Measurements from ENCODE around the gene CPVL.
A peak's percentile ranks its signal among the peaks of the same experiment; 100 is the strongest.

CPVL gene

DNA sequence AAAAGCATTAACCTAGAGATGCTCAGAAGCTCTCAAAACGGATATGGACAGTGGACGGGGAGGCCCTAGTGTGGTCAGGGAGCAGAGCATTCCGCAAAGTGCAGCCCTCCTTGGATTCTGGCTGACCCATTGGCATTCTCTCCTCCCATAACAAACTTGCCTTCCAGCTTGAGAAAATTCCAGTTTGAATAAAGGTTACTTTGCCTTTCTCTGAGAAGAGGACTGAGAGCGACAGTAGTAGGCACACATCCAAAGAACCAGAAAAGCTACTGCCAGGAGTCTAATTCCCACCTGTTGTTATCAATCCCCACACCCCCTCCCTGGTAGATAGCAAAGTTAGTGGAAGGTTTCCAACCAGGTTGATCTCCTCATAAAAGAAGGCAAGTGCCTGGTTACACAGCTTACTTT is 103.5 kb downstream of the CPVL start:
- no peak for ATAC-seq
- no peak overlapping the region for H3K27ac Mint-ChIP-seq
- H3K4me1 Mint-ChIP-seq: no peaks in the 10 kb centered on the region
- H3K27me3 Mint-ChIP-seq: peaks cover 7% of the 10 kb centered on the region
- DNase-seq: no peak
- H3K36me3 Mint-ChIP-seq (ENCODE audit: low read depth): no peaks in the 10 kb centered on the region
- H3K9me3 Mint-ChIP-seq: no peaks in the 10 kb centered on the region
- H3K4me3 Mint-ChIP-seq: no peak overlapping the region

DNA sequence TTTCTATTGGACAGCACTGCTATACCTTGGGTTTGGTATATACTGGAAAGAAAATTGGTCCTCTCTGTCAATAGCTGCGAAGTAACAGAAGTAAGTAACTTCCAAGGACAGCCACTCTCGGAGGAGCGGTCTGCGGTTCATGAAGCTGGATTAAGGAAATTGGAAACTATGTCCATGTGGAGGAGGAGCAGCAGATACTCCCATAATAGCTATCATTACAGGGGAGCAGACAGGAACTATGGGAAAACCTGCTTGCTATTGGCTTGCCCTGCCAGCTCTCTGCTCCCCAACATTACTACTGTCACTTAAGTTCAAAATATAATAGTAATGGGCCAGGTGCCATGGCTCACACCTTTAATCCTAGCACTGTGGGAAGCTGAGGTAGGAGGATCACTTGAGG is 104.3 kb downstream of the CPVL start:
- no peaks in the 10 kb centered on the region for H3K36me3 Mint-ChIP-seq (ENCODE audit: low read depth)
- no peak overlapping the region for H3K4me3 Mint-ChIP-seq
- no peaks in the 10 kb centered on the region for H3K9me3 Mint-ChIP-seq
- DNase-seq (no peak), ATAC-seq (no peak)
- peaks cover 7% of the 10 kb centered on the region for H3K27me3 Mint-ChIP-seq
- no peaks in the 10 kb centered on the region for H3K4me1 Mint-ChIP-seq
- H3K27ac Mint-ChIP-seq: no peak overlapping the region

DNA sequence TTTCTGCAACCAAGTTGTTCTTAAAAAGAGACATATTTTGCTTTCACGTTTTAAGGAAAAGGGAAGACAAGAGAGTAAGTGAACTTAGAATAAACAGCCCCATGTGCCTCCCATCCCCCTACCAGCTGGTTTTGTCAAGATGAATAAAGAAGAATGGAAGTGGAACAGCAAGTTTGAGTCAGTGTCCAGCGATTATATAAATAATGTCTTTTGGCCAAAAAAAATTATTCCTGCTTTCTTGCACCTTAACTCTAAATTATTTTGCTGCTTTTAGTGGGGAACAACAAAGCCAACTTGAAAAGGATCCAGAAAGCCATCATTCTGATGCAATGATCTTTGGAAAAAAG is 105.8 kb downstream of the CPVL start:
- Mint-ChIP-seq H3K27ac (no peak overlapping the region), H3K36me3 (ENCODE audit: low read depth) (no peaks in the 10 kb centered on the region), H3K4me1 (peaks cover 6% of the 10 kb centered on the region), H3K27me3 (peaks cover 8% of the 10 kb centered on the region), H3K9me3 (no peaks in the 10 kb centered on the region), H3K4me3 (no peak overlapping the region)
- DNase-seq: no peak
- no peak for ATAC-seq

DNA sequence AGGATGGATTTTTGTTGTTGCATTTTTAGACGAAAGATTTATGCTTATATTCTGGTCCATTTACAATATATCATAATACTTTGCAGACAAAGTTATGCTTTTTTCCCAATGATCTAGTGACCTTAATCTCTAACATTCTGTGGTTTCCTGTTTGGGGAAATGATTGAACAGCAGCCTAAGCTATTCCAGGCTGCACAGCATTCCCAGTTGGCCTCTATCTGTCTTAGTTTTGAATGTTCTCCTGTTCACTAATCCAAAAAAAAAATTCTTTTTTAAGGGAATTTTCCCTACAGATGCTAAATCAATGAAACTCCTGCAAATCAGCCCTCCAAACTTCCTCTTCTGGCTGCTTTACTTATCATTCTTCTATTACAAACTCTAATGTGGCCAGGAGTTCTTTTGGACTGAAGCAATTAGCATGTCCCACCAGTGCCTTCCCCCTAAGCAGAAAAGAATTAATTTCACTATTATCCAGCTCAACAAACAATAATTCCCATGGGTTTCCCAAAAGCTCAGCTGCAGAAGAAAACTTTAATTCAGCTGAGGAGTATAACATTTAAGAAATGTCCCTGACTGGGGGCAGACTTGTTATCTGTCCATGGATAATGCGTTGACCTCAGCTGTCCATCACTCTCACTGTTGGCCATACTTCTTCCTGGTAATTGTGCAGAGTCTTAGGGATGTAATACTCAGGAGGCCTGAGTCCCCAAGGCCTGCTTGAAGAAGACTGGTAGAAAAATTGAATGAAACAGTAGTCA is 106.3 kb downstream of the CPVL start:
- no peaks in the 10 kb centered on the region for H3K9me3 Mint-ChIP-seq
- H3K36me3 Mint-ChIP-seq (ENCODE audit: low read depth): no peaks in the 10 kb centered on the region
- no peak overlapping the region for H3K27ac Mint-ChIP-seq
- DNase-seq (no peak), ATAC-seq (no peak)
- peaks cover 11% of the 10 kb centered on the region for H3K4me1 Mint-ChIP-seq
- no peak overlapping the region for H3K4me3 Mint-ChIP-seq
- peaks cover 8% of the 10 kb centered on the region for H3K27me3 Mint-ChIP-seq

DNA sequence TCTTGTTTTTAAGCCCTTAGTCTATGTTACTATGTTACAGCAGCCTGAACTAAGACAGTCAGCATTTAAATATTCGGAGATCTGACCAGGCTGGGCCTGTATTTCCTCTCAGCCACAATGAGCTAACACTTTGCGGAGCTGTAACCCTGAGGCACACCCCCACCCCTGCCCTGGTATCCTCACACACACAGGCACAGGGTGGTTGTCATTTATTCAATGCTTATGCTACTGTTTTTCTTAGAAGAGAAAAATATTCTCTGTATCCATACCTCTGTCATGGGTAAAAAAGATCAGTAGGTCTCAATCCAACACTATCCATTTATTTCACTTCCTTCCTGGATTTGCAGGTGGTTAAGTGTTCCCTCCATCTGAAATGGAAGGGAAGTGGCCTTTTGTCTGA is 107.9 kb downstream of the CPVL start:
- Mint-ChIP-seq H3K4me1 (peaks cover 11% of the 10 kb centered on the region), H3K27ac (no peak overlapping the region), H3K27me3 (peaks cover 6% of the 10 kb centered on the region), H3K4me3 (no peak overlapping the region), H3K36me3 (ENCODE audit: low read depth) (no peaks in the 10 kb centered on the region), H3K9me3 (no peaks in the 10 kb centered on the region)
- no peak for ATAC-seq
- no peak for DNase-seq

DNA sequence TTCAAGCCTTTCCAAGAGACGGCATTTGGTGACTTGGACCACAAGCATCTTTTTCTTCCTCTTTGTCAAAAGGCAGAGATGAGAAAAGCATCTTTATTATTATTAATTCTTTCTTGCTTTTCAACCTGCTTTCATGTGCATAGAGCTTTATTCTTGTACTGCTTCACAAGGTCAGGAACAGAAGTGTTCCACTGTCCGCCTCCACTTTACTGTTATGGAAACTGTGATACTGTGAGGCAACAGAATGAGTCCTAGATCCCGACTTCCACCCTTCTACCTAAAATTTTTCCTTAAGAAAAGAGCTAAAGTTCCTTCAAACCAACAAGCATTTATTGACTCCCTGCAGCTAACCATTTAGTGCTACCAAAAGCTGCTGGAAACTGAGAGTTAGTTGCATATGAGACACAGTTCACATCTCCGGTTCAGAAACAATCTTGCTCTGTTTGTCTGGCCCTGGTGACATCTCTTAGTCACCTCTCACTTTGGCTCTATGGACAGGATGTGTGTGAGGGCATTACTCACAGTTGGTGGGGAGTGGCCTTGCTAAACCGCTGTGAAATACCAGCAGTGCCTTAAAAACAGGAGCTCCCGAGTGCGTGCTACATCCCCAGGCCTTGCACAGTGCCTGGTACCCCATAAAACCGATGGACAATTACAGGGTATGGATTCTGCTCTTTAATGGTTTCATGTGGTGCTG is 111.1 kb downstream of the CPVL start:
- Mint-ChIP-seq H3K27ac (no peak overlapping the region), H3K36me3 (ENCODE audit: low read depth) (no peaks in the 10 kb centered on the region), H3K4me3 (no peak overlapping the region), H3K9me3 (no peaks in the 10 kb centered on the region), H3K4me1 (peaks cover 11% of the 10 kb centered on the region), H3K27me3 (peaks cover 3% of the 10 kb centered on the region)
- DNase-seq (peak; percentile 4), ATAC-seq (peak; percentile 89)

DNA sequence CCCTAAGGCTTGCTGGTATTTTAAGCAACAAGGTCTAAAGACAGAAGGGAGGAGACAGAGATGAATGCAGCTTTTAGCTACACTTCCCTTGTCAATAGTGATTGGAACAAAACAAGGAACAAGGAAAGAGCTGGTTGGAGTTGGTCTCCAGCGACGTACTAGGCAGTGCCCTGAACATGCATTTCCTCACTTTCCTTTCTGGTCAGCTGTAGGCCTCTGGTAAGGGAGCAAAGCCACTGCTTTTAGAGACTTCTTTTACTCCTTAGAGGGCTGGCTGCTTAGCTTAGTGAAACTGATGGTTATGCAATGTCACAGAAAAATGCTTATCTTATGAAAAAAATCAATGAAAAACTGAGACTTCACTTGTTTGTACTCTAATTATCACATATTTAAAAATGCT is 112.8 kb downstream of the CPVL start:
- no peak overlapping the region for H3K4me3 Mint-ChIP-seq
- no peak for DNase-seq
- H3K36me3 Mint-ChIP-seq (ENCODE audit: low read depth): no peaks in the 10 kb centered on the region
- ATAC-seq: no peak
- no peak overlapping the region for H3K27ac Mint-ChIP-seq
- peaks cover 11% of the 10 kb centered on the region for H3K4me1 Mint-ChIP-seq
- H3K9me3 Mint-ChIP-seq: peaks cover 4% of the 10 kb centered on the region
- H3K27me3 Mint-ChIP-seq: peaks cover 3% of the 10 kb centered on the region

DNA sequence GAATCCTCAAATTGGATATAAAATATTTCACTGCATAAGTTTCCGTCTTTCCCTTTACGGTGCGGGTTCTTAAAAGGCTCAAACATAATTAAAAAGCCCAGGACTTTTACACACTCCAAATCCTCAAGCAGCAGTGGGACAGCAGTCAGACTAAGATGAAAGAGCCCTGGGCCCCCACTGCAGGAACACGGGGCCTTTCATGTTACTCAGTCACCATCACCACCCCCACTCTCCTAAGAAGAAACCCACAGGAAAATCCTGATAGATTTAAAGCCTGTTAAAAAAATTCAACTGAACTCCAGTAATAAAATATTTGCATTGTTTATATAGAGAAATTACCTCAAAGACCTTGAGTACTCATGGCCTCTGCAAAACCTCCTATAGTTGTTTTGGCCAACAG is 114.2 kb downstream of the CPVL start:
- no peak for DNase-seq
- ATAC-seq: no peak
- Mint-ChIP-seq H3K27ac (no peak overlapping the region), H3K36me3 (ENCODE audit: low read depth) (no peaks in the 10 kb centered on the region), H3K4me1 (peaks cover 11% of the 10 kb centered on the region), H3K9me3 (peaks cover 10% of the 10 kb centered on the region), H3K4me3 (no peak overlapping the region), H3K27me3 (peaks cover 3% of the 10 kb centered on the region)

DNA sequence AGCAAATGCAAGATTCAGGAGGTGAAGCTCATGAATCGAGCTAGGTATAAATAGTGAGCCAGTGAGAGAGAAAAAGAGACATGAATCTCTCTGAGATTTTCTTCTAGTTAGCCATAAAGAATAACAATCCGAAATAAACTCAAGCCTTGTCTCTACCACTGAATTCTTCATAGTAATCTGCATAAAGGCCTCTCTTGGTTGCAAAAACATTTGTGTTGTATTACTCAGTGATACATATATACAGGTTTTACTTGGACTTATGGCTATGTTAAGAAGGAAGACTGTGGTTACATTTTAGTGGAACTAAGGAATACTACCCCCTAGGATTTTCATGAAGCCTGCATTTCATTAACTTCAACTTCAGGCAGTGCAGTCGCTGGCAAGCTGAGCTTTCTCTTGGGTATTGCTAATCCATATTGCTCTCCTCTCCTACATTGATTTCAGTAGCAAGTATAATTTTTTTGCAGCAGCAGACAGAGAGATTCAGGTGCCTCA is 115.5 kb downstream of the CPVL start:
- peaks cover 7% of the 10 kb centered on the region for H3K4me1 Mint-ChIP-seq
- peaks cover under 1% of the 10 kb centered on the region for H3K27me3 Mint-ChIP-seq
- no peak for DNase-seq
- no peaks in the 10 kb centered on the region for H3K36me3 Mint-ChIP-seq (ENCODE audit: low read depth)
- peaks cover 23% of the 10 kb centered on the region for H3K9me3 Mint-ChIP-seq
- H3K27ac Mint-ChIP-seq: no peak overlapping the region
- no peak overlapping the region for H3K4me3 Mint-ChIP-seq
- no peak for ATAC-seq

DNA sequence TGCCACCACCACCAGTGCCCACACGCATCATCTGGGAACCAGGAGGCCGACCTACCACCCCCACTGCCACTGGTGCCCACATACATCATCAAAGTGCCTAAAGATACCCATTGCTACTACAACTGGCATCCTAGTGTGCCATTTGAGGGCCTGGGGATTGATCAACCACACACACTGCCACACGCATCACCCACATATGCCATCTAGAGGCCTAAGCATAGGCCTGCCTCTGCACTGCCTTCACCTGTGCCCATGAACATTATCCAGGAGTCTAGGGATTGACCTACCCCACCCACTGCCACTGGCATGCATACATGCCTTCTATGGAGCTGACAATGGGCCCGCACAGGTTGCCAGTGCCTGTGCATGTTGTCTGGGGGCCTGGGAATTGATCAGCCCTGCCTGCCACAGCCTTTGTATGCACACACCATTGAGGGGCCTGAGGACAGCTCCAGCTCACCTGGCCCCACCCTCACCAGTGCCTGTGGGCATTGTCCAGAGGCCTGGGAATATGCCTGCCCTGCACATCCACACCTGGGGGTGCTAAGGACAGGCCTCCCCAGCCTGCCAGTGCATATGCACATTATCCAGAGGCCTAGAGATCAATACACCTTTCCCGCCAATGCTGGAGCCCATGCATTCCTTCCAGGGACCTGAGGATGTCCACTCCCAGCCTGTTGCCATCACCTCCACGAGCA is 123.9 kb downstream of the CPVL start:
- DNase-seq (no peak), ATAC-seq (no peak)
- no peak overlapping the region for H3K4me3 Mint-ChIP-seq
- no peak overlapping the region for H3K27ac Mint-ChIP-seq
- peaks cover 44% of the 10 kb centered on the region for H3K9me3 Mint-ChIP-seq
- no peaks in the 10 kb centered on the region for H3K36me3 Mint-ChIP-seq (ENCODE audit: low read depth)
- no peaks in the 10 kb centered on the region for H3K4me1 Mint-ChIP-seq
- H3K27me3 Mint-ChIP-seq: peaks cover 3% of the 10 kb centered on the region

DNA sequence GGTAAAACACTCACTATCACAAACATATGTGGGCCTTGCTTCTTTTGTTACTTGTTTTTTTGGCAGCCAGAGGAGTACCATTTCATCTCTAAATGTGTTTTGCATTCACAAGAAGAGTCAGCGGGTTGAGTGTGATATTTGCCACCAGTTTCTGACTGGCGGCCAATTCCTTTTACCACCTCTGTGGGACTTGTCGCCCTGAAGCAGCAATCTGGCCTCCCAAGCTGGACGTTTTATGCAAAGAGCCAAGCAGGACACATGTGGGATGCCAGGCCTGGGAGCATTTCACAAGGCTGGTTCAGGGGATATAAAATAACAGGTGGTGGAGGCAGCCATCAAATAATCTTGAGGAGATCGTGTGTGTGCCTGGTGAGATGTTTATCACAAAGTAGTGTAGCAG is 126.4 kb downstream of the CPVL start:
- no peak overlapping the region for H3K4me3 Mint-ChIP-seq
- peaks cover 3% of the 10 kb centered on the region for H3K27me3 Mint-ChIP-seq
- H3K27ac Mint-ChIP-seq: no peak overlapping the region
- ATAC-seq (no peak), DNase-seq (no peak)
- H3K4me1 Mint-ChIP-seq: no peaks in the 10 kb centered on the region
- no peaks in the 10 kb centered on the region for H3K36me3 Mint-ChIP-seq (ENCODE audit: low read depth)
- peaks cover 24% of the 10 kb centered on the region for H3K9me3 Mint-ChIP-seq

DNA sequence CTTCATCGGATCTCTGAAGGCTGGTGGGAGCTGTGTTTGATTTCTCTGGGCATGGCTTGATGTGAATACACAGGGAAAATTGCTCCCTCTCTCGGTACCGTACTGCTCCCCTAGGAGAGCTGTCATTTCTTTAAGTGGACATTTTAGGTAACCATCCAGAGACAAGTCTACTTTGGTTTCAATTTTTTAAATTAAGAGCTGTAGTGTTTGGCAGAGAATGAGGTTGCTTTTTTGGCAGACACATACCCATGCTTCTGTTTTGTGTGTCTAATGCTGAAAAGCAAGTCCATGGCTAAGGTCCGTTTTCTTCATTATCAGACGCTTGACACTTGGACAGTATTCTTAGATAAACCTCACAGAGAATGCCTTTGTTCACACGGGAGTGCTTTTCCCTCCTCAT is 127.0 kb downstream of the CPVL start:
- no peak for DNase-seq
- Mint-ChIP-seq H3K4me3 (no peak overlapping the region), H3K4me1 (no peaks in the 10 kb centered on the region), H3K36me3 (ENCODE audit: low read depth) (no peaks in the 10 kb centered on the region), H3K9me3 (peaks cover 18% of the 10 kb centered on the region), H3K27me3 (peaks cover 3% of the 10 kb centered on the region), H3K27ac (no peak overlapping the region)
- ATAC-seq: no peak

DNA sequence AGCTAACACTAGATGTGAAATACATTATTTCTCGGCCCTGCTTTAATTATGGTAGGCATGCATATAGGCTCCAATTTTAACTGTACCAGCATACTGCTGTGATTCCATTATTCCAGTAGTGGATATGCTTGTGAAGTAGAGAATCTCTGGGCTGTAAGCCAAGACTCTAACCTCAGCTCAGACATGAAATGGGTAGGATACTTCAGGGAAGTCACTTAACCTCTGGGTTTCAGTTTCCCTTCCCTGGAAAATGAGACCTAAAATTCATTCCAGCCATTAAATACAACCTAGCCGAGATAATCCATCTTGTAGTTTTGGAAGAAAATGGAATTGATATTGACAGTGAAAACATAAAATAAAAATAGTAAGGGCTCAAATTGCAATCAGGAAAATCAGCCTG is 128.6 kb downstream of the CPVL start:
- Mint-ChIP-seq H3K27ac (no peak overlapping the region), H3K4me1 (no peaks in the 10 kb centered on the region), H3K27me3 (peaks cover 3% of the 10 kb centered on the region), H3K9me3 (peaks cover 9% of the 10 kb centered on the region), H3K4me3 (no peak overlapping the region), H3K36me3 (ENCODE audit: low read depth) (no peaks in the 10 kb centered on the region)
- no peak for DNase-seq
- ATAC-seq: no peak

DNA sequence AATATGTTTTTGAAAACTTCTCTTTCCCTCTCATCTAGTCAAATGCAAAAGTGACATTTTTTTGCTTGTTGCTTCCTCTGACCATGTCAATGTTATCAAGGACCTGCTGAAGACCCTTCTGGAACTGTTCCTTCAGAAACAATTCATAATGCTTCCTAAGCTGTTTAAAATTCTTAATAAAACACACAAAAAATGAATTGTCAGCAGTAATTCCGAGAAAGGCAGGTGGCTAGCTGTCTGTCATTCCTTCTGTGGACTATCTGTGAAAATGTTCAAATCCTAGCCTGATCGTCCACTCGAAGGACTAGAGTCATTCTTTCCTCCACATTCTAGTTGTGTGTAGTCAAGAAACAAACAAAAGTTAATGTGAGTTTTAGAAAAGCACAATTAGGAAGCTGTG is 131.6 kb downstream of the CPVL start:
- no peak overlapping the region for H3K27ac Mint-ChIP-seq
- H3K36me3 Mint-ChIP-seq (ENCODE audit: low read depth): no peaks in the 10 kb centered on the region
- H3K9me3 Mint-ChIP-seq: peaks cover 5% of the 10 kb centered on the region
- ATAC-seq: no peak
- DNase-seq: no peak
- H3K4me1 Mint-ChIP-seq: no peaks in the 10 kb centered on the region
- no peaks in the 10 kb centered on the region for H3K27me3 Mint-ChIP-seq
- H3K4me3 Mint-ChIP-seq: no peak overlapping the region

DNA sequence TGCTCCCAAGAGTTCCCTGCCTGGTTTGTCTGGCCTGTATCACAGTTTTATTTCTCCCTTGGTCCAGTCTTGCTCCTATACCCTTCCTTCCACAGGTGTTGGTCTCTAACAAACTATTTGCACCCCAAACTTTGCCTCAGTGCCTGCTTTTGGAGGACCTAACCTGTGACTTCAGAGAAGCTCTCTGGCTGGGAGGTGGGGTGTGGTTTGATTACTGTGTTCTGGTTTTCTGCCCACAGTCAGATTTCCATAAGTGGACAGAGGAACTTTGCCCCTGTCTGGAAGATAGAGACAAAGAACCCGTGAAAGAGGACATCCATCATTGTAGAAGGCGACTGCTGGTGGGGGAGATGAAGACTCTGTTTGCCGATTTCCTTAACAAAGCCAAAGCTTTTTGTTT is 132.4 kb downstream of the CPVL start:
- Mint-ChIP-seq H3K4me3 (no peak overlapping the region), H3K9me3 (peaks cover 5% of the 10 kb centered on the region), H3K4me1 (no peaks in the 10 kb centered on the region), H3K27me3 (no peaks in the 10 kb centered on the region), H3K27ac (no peak overlapping the region), H3K36me3 (ENCODE audit: low read depth) (no peaks in the 10 kb centered on the region)
- DNase-seq (no peak), ATAC-seq (no peak)

Measured in activated naive CD8-positive, alpha-beta T cell treated with anti-CD3 and anti-CD28 coated beads, Interleukin-2, amount 50 U/mL, for 24 hours (primary cell).